ENCODE measurements around the gene SPTBN1.
A peak's percentile ranks its signal among the peaks of the same experiment; 100 is the strongest.

The SPTBN1 gene

DNA sequence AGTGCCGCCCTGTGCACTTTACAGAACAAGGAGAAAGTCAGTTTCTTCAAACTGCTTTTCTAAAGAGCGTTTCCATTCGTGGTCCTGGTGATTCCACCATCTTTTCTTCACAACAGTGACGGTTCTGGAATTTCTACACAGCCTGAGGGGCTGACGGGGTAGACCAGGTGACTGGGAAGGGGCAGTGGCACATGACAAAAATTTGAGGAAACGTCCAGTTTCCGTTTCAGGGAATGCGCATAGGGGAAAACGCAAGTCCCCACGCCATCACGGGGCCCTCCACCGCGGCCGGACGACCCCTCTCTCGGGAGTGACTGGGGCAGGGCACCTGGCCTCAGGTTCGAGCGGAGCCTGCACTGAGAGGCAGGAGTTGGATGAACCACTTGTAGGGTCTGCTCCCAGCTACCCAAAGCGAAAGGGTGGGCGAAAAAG is 980 bp upstream of the SPTBN1 start:
- no peak for DNase-seq (ENCODE audit: low read depth)
- peak overlapping the region; percentile 82 for H3K4me3 ChIP-seq (ENCODE audit: control insufficient read depth, low read depth, low read length)
- TF ChIP-seq, protein P1, sequence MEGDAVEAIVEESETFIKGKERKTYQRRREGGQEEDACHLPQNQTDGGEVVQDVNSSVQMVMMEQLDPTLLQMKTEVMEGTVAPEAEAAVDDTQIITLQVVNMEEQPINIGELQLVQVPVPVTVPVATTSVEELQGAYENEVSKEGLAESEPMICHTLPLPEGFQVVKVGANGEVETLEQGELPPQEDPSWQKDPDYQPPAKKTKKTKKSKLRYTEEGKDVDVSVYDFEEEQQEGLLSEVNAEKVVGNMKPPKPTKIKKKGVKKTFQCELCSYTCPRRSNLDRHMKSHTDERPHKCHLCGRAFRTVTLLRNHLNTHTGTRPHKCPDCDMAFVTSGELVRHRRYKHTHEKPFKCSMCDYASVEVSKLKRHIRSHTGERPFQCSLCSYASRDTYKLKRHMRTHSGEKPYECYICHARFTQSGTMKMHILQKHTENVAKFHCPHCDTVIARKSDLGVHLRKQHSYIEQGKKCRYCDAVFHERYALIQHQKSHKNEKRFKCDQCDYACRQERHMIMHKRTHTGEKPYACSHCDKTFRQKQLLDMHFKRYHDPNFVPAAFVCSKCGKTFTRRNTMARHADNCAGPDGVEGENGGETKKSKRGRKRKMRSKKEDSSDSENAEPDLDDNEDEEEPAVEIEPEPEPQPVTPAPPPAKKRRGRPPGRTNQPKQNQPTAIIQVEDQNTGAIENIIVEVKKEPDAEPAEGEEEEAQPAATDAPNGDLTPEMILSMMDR (conservative IDR thresholded peaks at IDR 0.05; ENCODE audit: control insufficient read depth, insufficient read depth, low read depth, low read length), result no peak

- TF ChIP-seq, protein P1 (conservative IDR thresholded peaks at IDR 0.05; ENCODE audit: control insufficient read depth, insufficient read depth, low read depth, low read length), result no peak
- H3K4me3 ChIP-seq (ENCODE audit: control insufficient read depth, low read depth, low read length), result peak overlapping the region; percentile 82
- no peak for DNase-seq (ENCODE audit: low read depth)
Measured at GRCh38 chr2:54456362-54456611, 160 bp downstream of the SPTBN1 start.

- peak; percentile 21 for DNase-seq (ENCODE audit: low read depth)
Measured at GRCh38 chr2:54456612-54457322, 640 bp downstream of the SPTBN1 start.

DNA sequence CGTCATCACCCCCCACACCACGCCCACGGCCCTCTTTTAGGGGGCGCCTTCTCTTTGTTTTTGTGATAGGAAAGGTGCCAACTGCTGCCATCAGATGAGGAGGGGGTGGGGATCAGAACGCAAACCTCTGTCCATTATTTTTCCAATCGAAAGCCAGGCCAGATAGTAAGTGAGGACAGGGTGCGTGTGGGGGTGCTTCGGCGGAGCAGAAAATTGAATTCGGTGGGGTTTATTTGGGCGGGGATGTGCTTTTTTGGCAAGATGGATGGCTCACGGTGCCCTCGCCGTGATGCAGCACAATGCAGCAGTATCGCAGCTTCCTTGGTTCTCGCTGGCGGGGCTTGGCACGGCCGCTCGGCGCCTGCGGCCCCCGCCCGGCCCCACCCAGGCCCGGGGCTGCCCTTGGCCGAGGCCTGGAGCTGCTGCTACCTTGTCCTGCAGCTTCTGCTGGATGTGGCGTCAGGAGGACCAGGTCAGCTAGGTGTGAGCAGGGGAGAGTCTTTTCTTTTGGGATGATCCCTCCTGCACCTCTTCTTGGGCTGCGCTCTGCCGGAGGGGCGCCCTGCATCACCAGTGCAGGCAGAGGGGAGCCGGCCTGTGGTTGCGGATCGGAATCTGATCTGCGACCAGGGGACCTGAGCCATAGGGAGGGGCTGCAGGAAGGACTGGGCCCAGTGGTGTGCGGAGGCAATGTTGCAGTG is 1.3 kb downstream of the SPTBN1 start:
- TF ChIP-seq, protein P1 (conservative IDR thresholded peaks at IDR 0.05; ENCODE audit: control insufficient read depth, insufficient read depth, low read depth, low read length), result no peak
- DNase-seq (ENCODE audit: low read depth), result peak; percentile 15
- peak overlapping the region; percentile 82 for H3K4me3 ChIP-seq (ENCODE audit: control insufficient read depth, low read depth, low read length)

More at GRCh38 chr2:54456612-54457322, 640 bp downstream of the SPTBN1 start:
- H3K4me3 ChIP-seq (ENCODE audit: control insufficient read depth, low read depth, low read length), result peak overlapping the region; percentile 82
- TF ChIP-seq, protein P1 (conservative IDR thresholded peaks at IDR 0.05; ENCODE audit: control insufficient read depth, insufficient read depth, low read depth, low read length), result no peak

- TF ChIP-seq, protein P1 (conservative IDR thresholded peaks at IDR 0.05; ENCODE audit: control insufficient read depth, insufficient read depth, low read depth, low read length), result no peak
- no peak overlapping the region for H3K4me3 ChIP-seq (ENCODE audit: control insufficient read depth, low read depth, low read length)
- peak; percentile 80 for DNase-seq (ENCODE audit: low read depth)
Measured at GRCh38 chr2:54459037-54459441, 2.9 kb downstream of the SPTBN1 start.

DNA sequence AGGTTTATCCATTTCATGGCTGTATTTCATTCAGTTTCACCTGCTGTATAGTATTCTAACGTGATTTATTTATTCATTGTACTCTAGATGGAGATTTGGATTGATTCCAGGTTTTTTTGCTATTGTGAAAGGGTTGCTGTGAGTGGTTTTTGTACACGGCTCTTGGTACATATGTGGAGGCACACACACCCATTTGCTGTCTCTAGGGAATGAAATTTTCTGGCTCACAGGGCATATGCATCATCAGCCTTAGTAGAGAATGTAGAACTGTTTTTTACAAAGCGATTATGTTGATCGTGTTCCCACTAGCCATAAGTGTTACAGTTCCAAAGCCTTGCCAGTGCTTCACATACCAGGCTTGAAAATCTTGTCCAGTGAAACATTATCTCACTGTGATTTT is 5.1 kb downstream of the SPTBN1 start:
- TF ChIP-seq, protein P1 (conservative IDR thresholded peaks at IDR 0.05; ENCODE audit: control insufficient read depth, insufficient read depth, low read depth, low read length), result no peak
- DNase-seq (ENCODE audit: low read depth), result peak; percentile 95
- H3K4me3 ChIP-seq (ENCODE audit: control insufficient read depth, low read depth, low read length), result no peak overlapping the region
